GM19238 (cell line): Measurements from ENCODE around the gene ARHGEF19.
A peak's percentile ranks its signal among the peaks of the same experiment; 100 is the strongest.
"Not testable (repeated sequence)": the region's sequence is repeated elsewhere in the genome, so short reads cannot be mapped to it uniquely, and the experiment has no call there.

Experiments
- DNase-seq: peaks from one replicate; pipeline ENCODE4 v3.0.0; 2011; ENCODE audit warnings: low spot score; ENCODE audit not compliant: insufficient read length

The ARHGEF19 gene

DNA sequence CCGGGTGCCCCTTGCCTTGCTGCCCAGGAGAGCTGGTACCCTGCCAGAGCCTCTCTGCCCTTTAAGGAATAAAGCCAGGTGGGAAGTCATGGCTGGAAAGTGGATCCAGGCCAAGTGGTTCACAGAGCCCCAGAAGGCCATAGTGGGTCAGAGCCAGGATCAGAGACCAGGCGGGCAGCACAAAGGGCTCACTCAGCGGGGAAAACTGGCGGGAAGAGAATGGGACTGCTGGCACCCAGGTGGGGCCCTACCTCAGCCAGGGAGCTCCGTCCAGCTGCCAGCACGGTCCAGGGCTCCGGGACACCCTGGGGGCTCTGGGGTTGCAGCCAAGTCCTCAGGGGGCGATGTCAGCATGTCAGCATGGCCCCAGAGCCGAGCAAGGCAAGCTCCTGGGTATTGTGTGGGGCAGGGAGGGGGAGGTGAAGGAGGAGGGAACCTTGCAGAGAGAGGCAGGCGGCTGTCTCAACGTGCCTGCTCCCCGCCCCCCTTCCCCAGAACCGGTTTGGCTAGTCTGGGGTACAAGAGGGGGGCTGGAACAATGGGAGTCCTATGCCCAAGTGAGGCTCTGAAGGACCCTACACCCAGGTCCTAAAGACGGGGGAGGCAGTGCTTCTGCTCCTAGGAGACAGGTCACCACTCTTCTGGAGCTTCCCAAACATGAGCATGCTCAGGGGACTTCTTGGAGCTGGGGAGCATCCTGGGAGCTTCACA is at the start of gene ARHGEF19:
TSS of gene ARHGEF19 (minus strand) at position 402 of the 711 bp plus-strand sequence. CDS start 3,598 bp downstream, outside the sequence.
- no peak for DNase-seq

DNA sequence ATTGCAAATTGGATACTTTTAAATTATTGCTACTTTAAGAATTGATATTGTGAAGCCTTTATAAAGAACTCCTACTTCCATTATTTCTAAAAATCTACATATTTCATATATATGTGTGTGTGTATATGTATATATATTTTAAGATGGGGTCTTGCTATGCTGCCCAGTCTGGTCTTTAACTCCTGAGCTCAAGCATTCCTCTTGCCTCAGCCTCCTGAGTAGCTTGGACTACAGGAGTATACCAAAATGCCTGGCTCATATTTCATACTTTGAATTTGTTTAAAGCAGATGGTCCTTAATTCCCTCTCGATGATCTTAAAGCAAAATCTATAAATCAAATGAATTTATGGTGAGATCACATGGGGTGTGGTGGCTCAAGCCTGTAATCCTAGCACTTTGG is 49.6 kb upstream of the ARHGEF19 start:
- no peak for DNase-seq

DNA sequence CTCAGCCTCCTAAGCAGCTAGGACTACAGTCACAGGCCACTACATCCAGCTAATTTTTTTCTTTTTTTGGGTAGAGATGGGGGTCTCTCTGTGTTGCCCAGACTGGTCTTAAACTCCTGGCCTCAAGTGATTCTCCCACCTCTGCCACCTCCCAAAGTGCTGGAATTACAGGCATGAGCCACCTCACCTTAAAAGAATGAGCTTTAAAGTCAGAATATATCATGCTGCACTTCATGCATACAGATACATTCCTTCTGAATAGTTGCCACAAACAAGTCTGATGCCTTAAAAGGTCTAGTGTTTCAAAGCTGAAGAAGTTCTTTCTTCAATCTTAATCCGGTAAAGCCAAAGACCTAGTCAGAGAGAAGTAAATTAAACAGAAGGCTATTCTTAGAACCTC is 48.4 kb upstream of the ARHGEF19 start:
- no peak for DNase-seq

DNA sequence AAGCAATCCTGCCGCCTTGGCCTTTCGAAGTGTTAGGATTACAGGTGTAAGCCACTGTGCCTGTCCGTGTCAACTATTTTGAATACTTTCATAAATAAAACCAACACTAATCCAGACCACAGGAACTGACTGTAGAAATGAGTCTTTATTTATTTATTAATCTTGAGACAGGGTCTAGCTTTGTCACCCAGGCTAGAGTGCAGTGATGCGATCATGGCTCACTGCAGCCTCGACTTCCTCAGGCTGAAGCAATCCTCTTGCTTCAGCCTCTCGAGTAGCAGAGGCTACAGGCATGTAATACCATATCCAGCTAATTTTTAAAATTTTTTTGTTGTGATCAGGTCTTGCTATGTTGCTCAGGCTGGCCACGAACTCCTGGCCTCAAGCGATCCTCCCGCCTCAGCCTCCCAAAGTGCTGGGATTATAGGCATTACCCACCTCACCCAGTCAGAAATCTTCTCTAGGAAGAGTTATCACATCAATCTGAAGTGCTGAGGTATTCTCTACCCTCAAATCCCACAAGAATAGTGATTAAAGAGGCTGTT is 46.2 kb upstream of the ARHGEF19 start:
- DNase-seq, result no peak

DNA sequence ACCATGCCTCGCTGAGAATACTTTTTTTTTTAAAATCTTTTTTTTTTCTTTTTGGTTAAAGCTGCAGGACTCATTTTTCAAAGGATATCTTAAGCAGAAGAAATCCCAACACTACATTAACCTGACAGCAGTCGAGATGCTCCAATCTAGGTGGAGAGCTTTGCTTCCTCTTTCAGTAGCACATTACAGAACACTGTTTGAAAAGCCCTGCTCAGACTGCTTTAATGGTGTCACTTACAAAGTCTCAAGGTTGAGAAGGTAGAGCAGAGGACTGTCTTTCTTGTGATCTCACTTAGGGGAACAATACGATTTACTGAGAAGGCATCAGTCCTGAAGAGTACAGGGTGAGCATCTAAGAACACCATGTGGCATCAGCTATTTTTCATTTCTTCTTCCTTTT is 45.5 kb upstream of the ARHGEF19 start:
- no peak for DNase-seq

DNA sequence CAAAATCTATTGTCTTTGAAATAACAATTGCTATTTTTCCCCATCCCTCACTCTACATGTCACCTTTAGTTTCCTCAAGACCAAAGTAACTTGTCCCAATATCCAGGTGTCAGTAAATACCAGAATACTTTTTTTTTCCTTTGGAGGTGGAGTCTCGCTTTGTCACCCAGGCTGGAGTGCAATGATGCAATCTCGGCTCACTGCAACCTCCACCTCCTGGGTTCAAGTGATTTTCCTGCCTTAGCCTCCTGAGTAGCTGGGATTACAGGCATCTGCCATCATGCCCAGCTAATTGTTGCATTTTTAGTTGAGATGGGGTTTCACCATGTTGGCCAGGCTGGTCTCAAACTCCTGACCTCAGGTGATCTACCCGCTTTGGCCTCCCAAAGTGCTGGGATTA is 45.1 kb upstream of the ARHGEF19 start:
- not testable (repeated sequence) for DNase-seq

DNA sequence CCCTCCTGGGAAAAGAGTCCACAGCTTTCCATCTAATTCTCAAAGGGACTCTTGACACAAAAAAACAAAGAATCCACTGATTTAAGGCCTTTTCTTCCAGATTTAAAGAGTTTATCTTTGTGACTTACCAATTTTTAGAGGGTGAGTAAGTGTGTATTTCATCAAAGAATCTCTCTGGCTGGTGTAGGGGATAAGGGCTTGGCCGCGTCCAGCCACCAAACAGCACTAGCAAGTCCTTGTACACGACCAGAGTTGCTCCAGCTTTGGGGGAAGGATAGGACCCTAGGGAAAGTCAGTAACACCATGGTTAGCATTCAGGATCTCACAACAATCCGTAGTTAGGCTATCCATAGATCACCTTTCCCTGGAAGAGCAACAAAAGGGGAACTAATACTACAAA is 44.0 kb upstream of the ARHGEF19 start:
- DNase-seq, result no peak

DNA sequence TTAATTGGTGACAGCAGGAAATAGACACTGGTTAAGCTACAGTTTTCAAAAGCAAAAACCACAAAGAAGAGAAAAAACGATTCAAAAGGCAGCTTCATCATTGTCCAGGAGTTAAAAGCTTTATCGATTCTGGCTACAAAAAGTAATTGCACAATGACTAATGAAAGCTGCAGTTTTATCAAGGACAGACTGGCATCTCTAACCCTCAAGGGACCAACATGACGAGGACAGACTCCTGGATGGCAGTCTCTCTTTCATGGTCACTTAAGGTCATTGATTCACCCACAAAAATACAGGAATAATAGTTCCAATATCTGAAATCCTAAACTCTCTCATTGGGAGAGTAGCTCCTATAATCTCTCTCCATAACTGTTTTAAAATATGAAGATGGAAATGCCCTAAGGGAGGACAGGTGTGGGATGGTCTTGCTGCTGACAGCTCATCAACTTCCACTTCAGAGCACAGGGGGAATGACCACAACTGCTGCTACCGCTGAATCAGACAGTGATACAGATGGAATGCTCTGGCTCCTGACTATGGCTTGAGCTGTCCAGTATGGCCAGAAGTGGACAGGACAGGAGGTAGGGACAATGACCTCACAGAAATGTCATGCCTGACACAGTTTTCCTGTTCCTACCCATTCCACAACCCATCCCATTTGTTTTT is 41.9 kb upstream of the ARHGEF19 start:
- DNase-seq, result no peak

DNA sequence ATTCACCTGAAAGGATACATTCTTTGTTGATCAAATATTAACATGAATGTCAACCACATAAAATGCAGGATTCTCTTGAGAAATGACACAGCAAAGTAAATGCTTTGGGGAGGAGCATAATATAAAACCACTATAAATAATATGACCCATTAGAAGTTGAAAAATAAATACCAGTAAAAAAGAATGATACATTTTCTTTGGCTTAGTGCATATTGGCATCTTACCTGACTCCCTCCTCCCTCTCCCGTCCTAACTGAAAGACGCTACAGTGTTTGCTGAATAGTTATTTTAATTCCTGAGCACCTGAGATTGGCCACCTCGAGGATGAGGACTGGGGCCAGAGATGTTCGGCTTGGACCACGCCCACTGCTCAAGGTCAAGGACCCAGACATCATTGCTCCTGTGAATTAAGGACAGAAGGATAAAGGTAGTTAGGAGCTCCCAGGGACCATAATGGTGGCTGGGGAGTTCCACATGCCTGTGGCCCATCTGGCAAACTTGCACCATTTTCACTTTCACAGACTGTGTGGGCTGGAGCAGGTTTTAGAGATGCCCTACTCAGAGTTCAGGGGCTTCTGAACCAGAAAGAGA is 41.0 kb upstream of the ARHGEF19 start:
- no peak for DNase-seq

DNA sequence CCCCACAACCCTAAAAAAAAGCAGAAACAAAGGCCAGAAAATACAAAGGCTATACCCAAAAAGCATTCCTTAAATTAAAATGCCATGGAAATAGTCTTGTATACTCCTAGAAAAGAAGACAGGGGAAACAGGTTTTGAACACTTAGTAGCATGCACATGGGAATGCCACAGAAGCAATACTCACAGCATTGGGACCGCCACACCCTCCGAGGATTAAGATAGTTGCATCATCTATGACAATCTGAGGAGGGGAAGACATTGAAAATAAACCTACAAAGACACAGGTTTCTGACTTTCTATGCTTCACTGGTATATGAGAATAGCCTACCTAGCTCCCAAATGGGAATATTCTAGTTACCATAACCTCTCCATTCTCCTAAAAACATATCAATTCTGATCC is 40.5 kb upstream of the ARHGEF19 start:
- no peak for DNase-seq

DNA sequence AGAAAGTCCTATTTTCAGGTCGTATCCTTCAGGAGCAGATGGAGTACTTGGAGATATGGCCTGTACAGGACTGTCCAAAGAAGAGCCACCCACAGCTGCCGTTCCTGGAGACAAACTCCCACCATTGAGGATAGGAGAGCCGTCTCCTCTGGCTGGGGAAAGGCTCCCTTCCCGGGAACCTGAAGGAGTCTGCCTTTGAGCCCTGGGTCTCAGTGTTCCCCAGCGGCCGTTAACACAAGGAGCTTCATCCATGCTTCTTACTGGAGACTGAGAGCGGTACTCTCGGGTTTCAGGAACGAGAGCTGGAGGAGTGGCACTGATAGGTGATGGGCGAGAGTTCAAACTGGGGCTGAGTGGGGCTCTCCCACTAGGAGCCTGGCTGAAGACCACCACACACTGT is 38.9 kb upstream of the ARHGEF19 start:
- DNase-seq, result no peak

DNA sequence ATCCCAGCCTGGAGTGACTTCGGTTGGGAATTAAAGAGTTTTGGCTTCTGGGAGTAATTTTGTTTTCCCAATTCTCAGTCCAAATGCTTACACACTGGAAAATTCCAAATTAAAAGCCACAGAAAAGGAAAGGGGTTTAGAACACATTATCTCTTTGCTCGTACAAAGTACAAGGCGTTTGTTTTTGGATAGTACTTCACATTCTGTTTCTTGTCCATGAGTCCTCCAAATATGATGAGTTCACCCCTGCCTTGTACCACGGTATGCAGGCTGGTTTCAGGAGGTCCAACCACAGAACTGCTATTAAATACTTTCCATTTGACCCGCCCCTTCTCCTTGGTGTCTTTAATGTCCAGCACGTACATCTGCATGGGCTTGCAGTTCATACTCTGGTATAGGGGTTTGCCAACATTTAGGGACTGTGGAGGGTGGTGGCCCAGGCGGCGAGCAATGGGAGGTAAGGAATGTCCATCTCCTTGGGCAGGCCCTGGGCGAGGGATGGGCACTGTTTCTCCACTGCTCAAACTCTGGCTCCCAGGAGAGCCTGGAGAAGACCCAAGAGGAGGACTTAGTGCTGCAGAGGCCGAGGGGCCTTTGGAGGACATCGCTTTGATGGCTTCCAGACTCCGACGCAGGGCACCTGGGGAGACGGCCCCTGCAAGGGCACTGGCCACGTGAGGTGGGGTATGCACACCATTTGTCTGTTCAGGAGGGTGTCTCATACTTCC is 38.2 kb upstream of the ARHGEF19 start:
- no peak for DNase-seq

DNA sequence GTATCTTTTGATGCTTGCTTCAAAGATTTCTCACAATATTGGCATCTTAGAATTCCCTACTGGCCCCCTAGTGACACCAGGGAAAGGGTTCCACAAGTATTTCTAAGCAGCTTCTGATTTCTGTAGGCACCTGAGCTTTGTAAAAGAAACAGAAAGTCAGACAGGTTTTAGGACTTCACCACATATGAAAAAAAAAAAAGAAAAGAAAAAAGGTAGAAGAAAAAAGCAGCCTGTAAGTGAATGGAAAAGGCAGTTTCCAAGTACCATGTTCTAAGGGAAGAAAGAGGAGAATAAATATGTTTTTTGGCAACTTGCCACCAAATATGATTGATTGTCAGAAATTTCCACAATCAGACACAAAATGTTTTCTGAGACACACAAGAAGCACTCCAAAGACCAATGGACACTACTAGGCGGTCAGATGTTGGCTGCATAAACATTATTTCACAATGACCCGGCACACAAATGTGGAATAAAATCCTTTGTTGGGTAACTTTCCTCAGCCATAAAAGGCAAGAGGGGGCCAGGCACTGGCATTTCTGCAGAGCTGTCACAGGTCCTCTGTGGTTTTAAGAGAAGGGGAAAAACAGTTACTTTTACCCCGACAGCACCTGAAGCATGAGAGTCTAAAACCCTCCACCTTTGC is 37.3 kb upstream of the ARHGEF19 start:
- DNase-seq, result no peak

DNA sequence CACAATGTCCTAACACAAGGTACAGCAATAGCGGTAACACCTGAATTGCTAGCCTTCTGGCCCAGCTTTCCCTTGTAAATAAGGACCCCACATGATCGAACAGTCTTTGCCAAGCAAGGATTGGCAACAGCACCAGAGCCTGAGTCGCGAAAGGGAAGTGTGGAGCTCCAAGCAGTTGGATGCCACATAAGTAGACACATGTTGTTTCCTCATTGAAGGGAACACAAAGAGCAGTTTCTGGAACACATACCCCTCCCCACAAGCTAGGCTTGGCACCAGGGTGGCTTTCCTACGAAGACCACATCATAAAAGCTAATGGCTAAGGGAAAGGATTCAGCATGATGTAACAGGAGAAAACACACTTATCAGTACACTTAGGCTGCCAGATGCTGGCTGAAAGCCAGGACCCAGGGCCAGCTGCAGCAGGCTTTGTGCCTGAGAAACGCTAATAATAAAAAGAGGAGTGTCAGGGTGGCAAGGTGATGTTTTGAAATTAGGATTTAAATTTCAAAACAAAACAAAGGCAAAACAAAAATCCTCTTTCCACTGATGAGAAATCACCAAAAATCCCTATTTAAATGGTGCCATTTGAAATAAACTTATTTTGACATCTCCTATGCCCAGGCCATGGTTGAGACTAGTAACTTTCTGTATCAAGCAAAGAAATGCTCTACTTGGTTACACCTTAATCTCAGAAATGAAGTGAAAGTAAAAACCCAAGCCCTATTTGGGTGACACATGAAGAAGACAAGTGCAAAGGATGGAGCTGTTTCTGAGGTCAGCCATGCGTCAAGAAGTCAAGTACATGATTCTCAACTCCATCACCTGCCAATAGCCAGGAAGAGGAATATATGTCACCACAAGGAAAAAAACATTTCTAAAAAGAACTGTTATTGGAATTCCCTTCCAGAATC is 36.4 kb upstream of the ARHGEF19 start:
- DNase-seq, result peak; percentile 69

DNA sequence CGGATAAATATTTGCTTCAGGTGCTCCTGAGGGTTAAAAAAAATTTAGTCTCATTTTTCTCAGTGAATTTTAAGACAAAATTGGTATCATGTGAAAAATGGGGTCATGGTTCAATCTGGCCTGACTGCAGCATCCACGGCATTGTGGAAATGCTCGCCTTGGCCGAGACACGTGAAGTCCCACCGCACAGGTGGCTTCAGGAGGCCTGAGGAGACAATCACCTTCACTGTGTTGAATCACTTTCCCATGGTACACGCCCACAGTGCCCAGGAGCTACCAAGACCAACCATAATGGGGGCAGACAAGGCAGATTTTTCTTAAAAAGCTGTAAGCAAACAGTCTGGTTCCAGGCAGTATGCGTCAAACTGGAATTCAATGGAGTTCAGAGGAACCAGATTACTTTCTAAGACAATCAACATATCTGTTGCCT is 35.6 kb upstream of the ARHGEF19 start:
- no peak for DNase-seq

DNA sequence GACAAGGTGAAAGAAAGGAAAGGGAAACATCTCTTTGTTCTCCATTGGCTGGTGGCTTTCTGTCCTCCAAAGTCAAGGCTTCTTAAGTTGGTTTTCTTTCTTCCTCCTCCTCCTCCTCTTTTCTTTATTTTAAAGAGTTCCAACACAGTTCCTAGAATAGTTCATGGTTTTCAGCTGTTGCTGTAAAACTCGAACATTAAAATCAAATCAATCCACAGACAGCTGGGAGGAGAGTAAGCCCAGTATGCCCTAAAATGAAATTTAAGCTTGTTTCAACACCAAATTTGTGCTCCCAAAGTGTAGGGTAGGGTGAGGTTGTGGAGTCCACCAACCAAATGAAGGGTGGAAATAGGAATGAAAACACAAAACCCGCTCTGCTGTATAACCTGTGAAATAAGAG is 35.0 kb upstream of the ARHGEF19 start:
- no peak for DNase-seq

DNA sequence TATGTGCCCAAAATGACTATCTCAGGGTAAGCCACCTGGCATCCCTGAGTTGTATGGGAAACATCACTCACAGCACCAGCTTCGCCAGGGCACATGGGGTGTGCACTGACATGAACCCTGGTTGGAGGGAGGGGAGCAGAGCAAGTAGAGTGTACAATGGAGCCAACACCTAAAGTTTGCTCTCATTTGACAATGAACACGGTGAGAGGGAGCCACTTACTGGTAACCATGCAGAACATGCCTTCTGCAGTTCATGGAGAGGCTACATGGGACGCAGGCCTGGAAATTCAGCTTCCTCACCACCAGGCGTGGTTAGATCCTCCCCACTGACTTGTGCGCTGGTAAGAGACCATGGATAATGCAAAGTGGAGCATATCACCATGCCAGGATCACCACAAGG is 34.5 kb upstream of the ARHGEF19 start:
- DNase-seq, result no peak

DNA sequence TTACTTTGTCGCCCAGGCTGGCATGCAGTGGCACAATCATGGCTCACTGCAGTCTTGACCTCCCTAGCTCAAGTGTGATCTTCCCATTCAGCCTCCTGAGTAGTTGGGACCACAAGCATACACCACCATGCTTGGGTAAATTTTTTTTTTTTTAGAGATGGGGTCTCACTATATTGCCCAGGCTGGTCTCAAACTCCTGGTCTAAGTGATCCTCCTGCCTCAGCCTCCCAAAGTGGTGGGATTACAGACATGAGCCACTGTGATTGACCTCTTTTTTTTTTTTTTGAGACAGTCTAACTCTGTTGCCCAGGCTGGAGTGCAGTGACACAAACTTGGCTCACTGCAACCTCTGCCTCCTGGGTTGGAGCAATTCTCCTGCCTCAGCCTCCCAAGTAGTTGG is 33.8 kb upstream of the ARHGEF19 start:
- DNase-seq, result not testable (repeated sequence)

DNA sequence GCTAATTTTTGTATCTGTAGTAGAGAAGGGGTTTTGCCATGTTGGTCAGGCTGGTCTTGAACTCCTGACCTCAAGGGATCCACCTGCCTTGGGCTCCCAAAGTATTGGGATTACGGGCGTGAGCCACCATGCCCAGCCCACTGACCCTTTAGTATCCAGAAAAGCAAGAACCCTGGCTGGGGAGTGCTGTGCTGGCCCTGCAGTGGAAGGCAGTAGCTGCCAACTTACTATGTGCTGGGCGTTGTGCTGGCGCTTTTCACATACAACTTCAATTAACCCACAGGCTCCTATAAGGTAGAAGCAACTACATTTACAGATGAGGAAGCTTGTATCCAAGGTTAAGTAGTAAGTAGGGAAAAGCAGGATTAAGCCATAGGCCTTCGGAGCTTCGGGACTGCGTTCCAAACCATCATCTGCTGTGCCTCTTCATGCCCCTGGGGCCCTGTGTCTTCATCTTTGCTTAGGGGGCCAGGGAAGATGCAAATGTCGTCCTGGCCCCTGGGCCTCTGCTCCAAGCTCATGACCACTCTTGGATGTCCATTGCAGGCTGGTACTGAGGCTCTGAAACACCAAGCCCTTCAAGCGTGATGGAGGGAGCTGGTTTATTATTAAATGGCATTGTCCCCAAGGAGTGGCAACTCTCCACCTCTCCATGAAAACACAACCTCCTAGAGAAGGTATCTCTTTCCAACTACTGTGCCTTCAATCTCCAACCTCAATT is 33.2 kb upstream of the ARHGEF19 start:
- DNase-seq, result no peak
